GM12892 (cell line): ENCODE measurements around the gene RPP38.

Experiments
- POLR2A ChIP-seq: IDR thresholded peaks from 2 replicates; pipeline ENCODE4 v1.6.1; 2011; ENCODE audit warnings: low read depth, low read length, control low read depth
- POLR2AphosphoS5 ChIP-seq: IDR thresholded peaks from 2 replicates; pipeline ENCODE4 v1.6.1; 2011; ENCODE audit warnings: low read depth, low read length, control low read depth
- TAF1 ChIP-seq: IDR thresholded peaks from 2 replicates; pipeline ENCODE4 v1.6.1; 2011; ENCODE audit warnings: low read depth, mild to moderate bottlenecking, control low read depth, low read length, borderline replicate concordance

GRCh38 chr10:15152556-15152955, 55.4 kb downstream of the RPP38 start:
- TF ChIP-seq TAF1 (no peak), POLR2A (no peak), POLR2AphosphoS5 (no peak)
